RWPE2 (cell line): Measurements from ENCODE around the gene SPOUT1.

ENCODE experiments used
- ATAC-seq: fragments of 200-7000 bp; cut with Tn5 transposase; 3 replicates; pipeline ENCODE4 v1.9.1; 2021; ENCODE audit warnings: low read depth
- DNase-seq: peaks from one replicate; pipeline ENCODE4 v3.0.0-alpha.2; 2020; ENCODE audit warnings: low spot score
- H3K27ac ChIP-seq: fragments of 450-650 bp; 2 replicates; pipeline ENCODE4 v1.5.1; 2017; ENCODE audit warnings: mild to moderate bottlenecking; ENCODE audit not compliant: poor library complexity, severe bottlenecking
- H3K27me3 ChIP-seq: fragments of 250-450 bp; sonication (Bioruptor Pico); 2 replicates; pipeline ENCODE4 v1.5.1; 2021; ENCODE audit warnings: mild to moderate bottlenecking, moderate library complexity; ENCODE audit not compliant: insufficient read depth, poor library complexity, severe bottlenecking
- H3K36me3 ChIP-seq: fragments of 250-450 bp; sonication (Bioruptor Pico); 2 replicates; pipeline ENCODE4 v1.5.1; 2020; ENCODE audit warnings: low read depth, mild to moderate bottlenecking, moderate library complexity
- H3K4me1 ChIP-seq: fragments of 250-450 bp; sonication (Bioruptor Pico); 2 replicates; pipeline ENCODE4 v1.5.1; 2021; ENCODE audit warnings: mild to moderate bottlenecking, moderate library complexity; ENCODE audit not compliant: insufficient read depth, poor library complexity, severe bottlenecking
- H3K4me3 ChIP-seq: fragments of 250-450 bp; sonication (Bioruptor Pico); 2 replicates; pipeline ENCODE4 v1.5.1; 2021; ENCODE audit warnings: mild to moderate bottlenecking, moderate library complexity; ENCODE audit not compliant: severe bottlenecking
- H3K9me3 ChIP-seq: fragments of 250-450 bp; sonication (Bioruptor Pico); 2 replicates; pipeline ENCODE4 v1.5.1; 2021; ENCODE audit warnings: mild to moderate bottlenecking, moderate library complexity; ENCODE audit not compliant: severe bottlenecking
- CTCF ChIP-seq: fragments of 450-650 bp; IDR thresholded peaks from one replicate; pipeline ENCODE4 v1.5.1; 2017; ENCODE audit warnings: mild to moderate bottlenecking, moderate library complexity; ENCODE audit not compliant: poor library complexity, severe bottlenecking

The SPOUT1 gene

GRCh38 chr9:128771745-128772519 lies 57.7 kb downstream of the SPOUT1 start, which contains the start of gene ZER1:
ZER1 (minus strand) TSS chr9:128771927; CDS start chr9:128755565, 16,362 bp downstream.
- ATAC-seq (peak; percentile 90), DNase-seq (peak; percentile 91)
- H3K4me1 ChIP-seq, result no peaks in the 10 kb centered on the region
- H3K36me3 ChIP-seq, result no peaks in the 10 kb centered on the region
- peak within 1 kb of the TSS; percentile 75 for H3K4me3 ChIP-seq
- H3K27me3 ChIP-seq, result no peaks in the 10 kb centered on the region
- peak within 1 kb of the TSS; percentile 66 for H3K27ac ChIP-seq
- TF ChIP-seq CTCF, result no peak
- no peaks in the 10 kb centered on the region for H3K9me3 ChIP-seq

GRCh38 chr9:128771094-128771721 lies 58.4 kb downstream of the SPOUT1 start:
- Histone ChIP-seq H3K9me3 (no peaks in the 10 kb centered on the region), H3K27ac (peak overlapping the region; percentile 66), H3K4me3 (peak overlapping the region; percentile 75), H3K36me3 (no peaks in the 10 kb centered on the region), H3K27me3 (no peaks in the 10 kb centered on the region), H3K4me1 (no peaks in the 10 kb centered on the region)
- DNase-seq (no peak), ATAC-seq (peak; percentile 44)
- TF ChIP-seq CTCF, result no peak

- H3K4me3 ChIP-seq, result peak overlapping the region; percentile 75
- DNase-seq (no peak), ATAC-seq (no peak)
- TF ChIP-seq CTCF, result no peak
- no peaks in the 10 kb centered on the region for H3K36me3 ChIP-seq
- peak overlapping the region; percentile 66 for H3K27ac ChIP-seq
- H3K4me1 ChIP-seq, result no peaks in the 10 kb centered on the region
- H3K9me3 ChIP-seq, result no peaks in the 10 kb centered on the region
- H3K27me3 ChIP-seq, result no peaks in the 10 kb centered on the region
Observed at GRCh38 chr9:128770286-128771030, 59.1 kb downstream of the SPOUT1 start.
